PC-3 (cell line): ENCODE results near the gene IRX2.

Experiments
- CTCF ChIP-seq: fragments of 300-600 bp; sonication (generic); conservative IDR thresholded peaks from 2 replicates; pipeline ENCODE4 v1.5.1; 2017; ENCODE audit warnings: antibody characterized with exemption, low read depth, mild to moderate bottlenecking, low read length
- EZH2 ChIP-seq: fragments of 300-600 bp; sonication (generic); IDR thresholded peaks from one replicate; pipeline ENCODE4 v1.6.1; 2017; ENCODE audit warnings: antibody characterized with exemption, mild to moderate bottlenecking, low read length; ENCODE audit not compliant: unreplicated experiment
- EZH2phosphoT487 ChIP-seq: fragments of 300-600 bp; sonication (generic); IDR thresholded peaks from 2 replicates; pipeline ENCODE4 v1.6.1; 2018; ENCODE audit warnings: mild to moderate bottlenecking, antibody characterized with exemption, low read length, borderline replicate concordance

- TF ChIP-seq CTCF: no peak
- TF ChIP-seq EZH2: no peak
- no peak for TF ChIP-seq EZH2phosphoT487
These were observed 11.5 kb upstream of the IRX2 start for GRCh38 chr5:2762744-2763532.
